Measurements from ENCODE around the gene CCM2. TPM values are rescaled to one million over a fixed set of nuclear protein-coding genes. Genes with fewer than 3 reads are reported as not detected.

The CCM2 gene
- polyA plus RNA-seq, 4 donors = 25.0 to 32.1 (median 25.5) TPM

DNA sequence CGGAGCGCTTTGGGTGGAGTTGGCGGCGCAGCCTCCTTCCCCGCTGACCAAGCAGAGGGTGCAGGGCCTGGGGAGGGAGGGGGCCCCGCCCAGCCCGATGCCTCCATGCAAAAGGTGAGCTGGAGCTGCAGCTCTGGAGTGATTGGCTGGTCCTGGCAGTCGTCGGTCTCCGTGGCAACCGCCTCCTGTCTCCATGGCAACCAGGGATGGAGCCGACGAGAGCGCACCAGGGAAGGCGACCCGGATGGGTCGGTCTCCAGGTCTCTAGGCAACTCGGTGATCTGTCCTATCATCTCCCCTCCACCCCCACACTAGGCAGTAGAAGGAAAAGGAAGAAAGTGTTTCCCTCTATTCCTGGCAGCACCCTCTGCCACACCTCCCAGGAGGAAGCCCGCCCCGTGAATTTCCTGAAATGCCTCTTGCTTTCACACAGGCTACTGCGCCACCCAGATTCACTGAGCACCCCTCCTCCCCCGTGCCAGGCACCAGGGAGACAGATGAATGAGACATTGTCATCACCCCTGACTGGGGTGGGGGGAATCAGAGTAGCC, 89.4 kb downstream of the CCM2 start:
- peak in 2 of 4 donors; percentile 44 to 47 for DNase-seq (ENCODE audit: low read depth in 4 of 4, low spot score in 3 of 4)

DNA sequence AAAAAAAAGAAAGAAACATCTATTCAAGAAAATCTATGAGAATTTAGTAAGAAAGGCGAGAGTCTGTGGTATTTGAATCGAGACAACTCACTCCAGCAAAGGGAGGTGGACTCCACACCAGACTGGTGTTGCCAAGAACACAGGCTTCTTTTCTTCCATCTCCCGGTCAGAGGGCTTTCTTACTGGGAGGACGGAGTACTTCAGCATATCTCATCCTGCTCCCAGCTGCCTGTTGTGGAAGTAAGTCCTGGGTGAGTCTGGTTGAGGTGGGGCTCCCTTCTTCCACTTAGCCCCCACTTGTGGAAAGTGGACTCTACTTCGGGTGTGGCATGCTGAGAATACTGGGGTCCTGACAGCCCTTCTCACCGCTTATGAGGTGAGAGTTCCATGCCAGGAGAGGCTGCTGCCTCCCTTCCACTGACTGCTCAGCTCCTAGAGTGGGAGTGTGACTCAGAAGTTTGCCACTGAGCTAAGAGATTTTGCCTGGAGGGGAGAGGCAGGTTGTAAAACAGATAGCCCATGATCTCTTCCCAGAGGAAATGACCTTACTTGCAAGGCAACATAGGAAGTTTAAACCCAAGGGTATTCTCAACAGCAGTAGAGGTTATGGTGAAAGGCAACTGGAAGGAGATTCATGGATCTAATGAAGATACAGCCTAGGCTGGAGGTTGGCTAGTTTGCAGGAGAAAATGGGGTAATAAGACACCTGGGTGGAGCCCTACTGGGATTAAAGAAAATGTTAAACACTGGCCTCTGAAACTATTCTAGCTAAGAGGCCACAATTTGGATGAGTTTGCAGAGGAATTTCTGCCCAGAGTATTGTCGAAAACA, 92.3 kb downstream of the CCM2 start:
- no peak for DNase-seq (ENCODE audit: low read depth in 4 of 4, low spot score in 3 of 4)

DNA sequence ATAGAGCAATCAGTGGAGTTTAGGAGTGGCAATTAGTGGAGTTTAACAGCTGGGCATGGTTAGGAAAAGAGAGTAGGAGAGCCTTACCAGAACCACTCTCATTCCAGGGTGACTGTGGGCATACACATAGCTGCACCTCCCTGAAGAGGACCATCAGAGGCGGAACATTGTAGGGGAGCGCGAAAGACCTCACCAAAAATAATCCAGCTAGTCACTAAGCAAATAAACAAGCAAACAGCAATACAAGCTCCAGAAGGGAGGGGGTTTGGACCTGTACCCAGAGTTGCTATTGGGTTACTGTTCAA, 92.9 kb downstream of the CCM2 start:
- DNase-seq (ENCODE audit: low read depth in 4 of 4, low spot score in 3 of 4) = no peak

DNA sequence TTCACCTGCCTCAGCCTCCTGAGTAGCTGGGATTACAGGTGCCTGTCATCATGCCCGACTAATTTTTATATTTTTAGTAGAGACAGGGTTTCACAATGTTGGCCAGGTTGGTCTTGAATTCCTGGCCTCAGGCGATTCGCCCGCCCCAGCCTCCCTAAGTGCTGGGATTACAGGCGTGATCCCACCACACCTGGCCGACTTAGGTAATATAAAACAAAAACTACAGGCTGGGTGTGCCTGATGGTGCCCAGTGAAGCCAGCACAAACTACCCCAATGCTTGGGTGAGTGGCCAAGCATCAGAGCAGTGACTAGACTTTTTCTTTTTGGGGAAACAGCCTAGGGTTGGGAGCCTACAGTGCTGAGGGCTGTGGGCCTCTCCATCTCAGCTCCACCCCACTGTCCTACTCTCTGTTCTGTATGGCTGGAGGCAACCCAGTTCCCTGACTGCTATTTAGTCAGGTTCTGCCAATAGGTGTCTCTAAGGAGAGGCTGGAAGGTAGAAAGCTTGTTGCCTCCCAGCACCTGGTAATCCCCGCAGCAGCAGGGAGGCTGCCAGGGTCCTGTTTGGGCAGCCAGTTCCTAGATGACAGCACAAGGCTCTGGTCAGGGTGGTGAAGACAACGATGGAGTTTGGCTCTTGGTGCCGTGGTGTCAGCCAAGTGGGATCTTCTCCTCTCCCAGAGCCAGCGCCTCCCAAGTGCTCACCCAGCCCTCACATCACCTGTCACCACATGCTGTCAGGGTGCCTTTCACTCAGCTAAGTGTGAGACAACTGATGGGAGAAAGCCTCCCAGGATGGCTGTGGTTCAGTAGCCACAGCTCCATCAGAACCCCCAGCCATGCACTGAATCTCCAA, 99.2 kb downstream of the CCM2 start:
- DNase-seq (ENCODE audit: low read depth in 4 of 4, low spot score in 3 of 4) = no peak

DNA sequence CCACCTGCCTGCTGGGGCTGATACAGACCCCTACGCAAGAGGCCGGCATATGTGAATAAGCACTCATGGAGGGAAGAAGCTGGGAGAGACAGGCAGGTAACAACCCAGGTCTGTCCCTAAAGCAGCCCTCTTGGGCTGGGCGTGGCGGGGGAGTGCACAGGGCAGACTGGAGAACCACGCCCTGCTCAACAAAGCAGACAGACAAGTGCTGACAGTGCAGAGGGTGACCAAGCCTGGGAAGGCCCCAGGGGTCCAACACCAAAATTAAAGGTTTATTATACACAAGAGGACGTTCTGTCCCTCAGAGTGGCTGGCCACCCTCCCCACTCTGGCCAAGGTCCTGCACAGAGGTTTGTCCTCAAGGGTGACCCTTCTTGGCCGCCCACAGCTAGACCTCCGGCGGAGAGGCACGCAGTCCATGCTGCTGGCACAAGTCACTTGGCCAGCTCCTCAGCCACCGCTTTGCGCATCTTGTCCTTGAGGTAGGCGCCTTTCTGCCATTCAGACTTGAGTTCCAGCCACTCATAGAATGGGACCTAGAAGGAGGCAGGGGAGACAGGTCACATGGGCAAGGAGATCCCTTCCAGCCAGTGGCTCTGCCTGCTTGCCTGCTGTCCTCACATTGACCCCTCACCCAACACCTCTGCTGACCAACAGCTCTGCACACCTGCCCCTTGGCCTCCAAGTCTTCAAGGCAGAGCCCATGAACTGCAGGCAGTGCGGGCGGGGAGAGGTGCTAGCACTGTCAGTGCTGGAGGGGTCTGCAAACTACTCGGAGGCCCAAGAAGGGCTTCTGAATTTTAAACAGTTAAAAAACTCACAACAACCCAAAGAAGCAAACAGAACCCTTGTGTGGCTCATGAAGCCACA, 100.1 kb downstream of the CCM2 start:
- DNase-seq (ENCODE audit: low read depth in 4 of 4, low spot score in 3 of 4) = no peak

DNA sequence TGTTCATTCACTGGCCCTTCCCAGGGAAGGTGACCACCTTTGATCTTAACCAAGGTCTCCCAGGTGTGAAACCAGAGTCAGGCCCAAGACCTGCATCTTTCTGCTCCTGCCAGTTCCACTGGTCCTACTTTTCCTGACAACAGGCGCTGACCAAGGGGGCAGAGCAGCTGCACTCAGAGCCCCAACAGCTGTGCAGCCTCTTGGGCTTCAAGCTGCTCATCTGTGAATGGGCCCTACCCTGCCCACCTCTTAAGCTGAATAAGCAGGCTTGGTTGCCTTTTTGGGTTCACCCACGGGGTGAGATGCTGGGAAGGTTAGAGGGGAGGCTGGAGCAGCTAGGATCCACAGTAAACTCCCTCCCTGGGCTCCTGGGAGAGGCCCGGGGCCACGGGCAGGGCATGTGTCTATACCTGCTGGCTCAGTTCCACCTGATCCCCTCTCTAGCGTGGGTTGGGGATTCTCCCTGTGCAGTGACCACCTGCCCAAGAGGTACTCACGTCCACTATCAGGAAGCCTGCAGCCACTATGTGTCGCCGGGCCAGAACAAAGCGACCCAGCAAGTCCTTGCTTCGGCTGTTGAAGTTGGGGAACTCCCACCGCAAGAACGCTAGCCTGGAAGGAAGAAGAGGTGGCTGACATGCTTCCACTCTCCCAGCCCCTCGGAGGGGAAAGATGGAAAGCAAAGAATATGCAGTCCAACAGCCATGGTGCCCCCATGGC, 100.9 kb downstream of the CCM2 start:
- DNase-seq (ENCODE audit: low read depth in 4 of 4, low spot score in 3 of 4) = no peak

DNA sequence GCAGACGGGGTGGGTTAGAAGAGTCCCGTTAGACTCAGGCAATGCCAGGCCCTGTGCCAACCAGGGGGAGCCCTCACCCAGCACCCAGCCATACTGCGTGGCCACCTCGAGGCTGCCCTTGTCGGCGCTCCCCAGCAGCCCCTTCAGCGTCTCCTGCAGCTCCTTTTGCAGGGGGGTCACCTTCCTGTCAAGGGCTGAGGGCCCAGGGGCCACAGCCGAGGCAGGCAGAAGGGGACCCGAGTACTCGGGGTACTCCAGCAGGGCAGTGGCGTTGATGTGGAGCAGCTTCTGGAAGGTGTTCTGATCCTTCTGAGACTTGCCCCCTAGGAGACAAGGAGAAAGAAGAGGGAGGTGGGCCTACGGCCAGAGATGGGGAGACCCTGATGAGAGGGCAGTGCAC, 101.7 kb downstream of the CCM2 start:
- no peak for DNase-seq (ENCODE audit: low read depth in 4 of 4, low spot score in 3 of 4)

DNA sequence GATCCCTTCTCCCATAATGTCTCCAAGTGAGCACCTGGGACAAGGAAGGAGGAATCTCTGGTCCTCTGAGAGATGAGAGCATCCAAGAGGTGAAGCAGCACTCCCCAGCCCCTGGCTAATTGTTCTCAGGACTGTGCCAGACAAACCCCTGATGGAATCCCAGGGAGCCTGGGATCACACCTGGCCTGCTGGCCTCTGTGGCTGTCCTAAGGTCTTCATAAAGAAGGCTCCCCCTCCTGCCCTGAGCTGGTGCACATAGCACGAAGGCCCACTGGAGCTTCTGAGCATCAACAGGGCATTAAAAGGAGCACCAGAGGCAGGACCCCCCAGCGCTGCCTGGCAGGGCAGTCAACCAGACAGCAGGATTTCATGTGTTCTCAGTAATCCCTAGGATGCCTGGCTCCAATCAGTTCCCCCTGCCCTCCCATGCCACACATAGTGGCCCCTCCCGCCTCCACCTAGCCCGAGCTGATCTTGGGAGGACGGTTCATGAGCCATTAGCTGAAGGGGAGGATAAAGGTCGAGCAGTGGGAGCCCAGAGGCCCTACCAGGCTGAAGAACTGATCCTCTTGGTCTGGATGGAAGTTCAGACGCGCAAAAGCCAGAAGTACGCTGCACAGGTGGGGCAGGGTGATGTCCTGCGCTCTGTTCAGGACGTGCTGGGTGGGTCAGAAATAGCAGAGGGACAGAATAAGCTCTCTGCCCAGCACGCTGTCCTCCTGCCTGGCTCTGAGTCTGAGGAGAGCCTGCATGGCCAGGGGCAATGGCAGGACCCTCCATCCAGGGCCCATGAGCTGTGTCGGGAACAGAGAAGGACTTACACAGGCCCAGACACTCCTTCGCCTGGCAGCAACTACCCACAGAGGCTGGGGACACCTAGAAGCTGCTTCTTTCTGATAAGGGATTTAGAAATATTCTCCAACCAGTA, 103.0 kb downstream of the CCM2 start:
- DNase-seq (ENCODE audit: low read depth in 4 of 4, low spot score in 3 of 4) = no peak

DNA sequence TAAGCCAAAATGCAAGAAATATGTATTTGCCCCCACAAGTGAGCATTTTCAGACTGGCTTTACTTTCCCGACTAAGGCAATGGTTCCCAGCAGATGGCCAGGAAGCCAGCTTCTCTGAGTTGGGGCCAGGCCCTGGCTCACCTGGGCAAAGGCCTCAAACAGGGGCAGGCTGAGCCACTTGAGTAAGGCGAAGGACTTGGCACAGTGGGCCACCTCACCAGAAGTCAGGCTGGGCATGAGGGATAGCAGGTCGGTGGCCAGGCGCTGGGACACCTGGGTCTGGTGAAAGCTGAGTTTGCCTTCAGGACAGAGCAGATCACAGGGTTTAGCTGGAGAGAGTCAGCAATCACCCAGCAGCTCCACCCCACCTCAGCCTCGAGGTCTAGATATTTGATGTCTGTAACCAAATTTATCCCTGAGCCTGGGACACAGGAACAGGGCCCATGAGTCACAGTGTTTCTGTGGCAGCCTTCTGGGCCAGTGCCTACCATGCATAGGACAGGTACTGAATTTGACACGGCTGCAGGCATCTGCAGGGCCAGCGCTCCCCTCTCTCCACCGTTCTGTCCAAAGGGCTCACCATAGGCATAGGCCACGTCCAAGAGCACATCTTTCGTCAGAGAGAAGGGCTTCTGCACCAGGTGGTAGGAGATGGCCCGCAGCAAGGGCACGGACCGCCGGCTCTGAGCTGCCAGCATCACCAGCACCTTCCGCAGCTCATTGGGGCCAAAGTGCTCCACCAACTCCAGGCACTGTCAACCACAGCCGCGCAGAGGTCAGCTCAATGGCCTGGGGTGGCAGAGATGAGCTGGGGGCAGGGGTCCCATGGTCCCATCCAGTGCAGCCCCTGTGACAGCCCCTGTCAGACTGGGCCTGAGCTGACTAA, 104.2 kb downstream of the CCM2 start:
- no peak for DNase-seq (ENCODE audit: low read depth in 4 of 4, low spot score in 3 of 4)

DNA sequence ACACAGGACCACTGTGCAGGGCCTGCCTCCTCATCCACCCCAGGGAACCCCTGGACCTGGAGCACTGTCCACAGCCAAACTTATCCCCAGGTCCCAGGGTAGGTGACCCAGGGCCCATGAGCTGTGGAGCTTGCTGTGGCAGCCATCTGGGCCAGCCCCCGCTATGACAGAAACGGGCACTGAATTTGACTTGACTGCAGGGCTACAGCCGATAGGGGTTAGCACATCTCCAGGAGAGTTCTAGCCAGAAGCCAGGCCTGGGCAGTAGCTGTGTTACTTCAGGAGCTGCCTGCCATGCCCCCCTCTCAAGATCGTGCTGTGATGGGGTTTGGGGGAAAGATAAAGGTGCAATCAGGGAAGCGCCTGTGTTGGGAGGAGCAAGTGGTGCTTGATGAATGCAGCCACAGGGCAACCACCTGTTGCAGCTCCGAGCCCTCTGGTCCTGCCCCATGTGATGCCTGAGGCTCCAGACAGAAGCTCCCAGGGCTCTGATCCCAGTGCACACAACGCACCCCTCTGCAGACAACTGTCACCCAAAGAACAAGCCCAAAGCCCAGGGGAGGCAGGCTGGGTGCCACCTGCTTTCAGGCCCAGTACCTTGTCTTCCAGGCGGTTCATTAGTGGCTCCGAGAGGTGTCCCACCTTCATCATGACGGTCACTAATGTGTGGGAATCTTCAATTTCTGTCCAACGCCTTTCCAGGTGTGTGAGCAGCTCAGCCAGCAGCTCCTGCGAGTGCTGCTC, 105.0 kb downstream of the CCM2 start:
- DNase-seq (ENCODE audit: low read depth in 4 of 4, low spot score in 3 of 4) = no peak

DNA sequence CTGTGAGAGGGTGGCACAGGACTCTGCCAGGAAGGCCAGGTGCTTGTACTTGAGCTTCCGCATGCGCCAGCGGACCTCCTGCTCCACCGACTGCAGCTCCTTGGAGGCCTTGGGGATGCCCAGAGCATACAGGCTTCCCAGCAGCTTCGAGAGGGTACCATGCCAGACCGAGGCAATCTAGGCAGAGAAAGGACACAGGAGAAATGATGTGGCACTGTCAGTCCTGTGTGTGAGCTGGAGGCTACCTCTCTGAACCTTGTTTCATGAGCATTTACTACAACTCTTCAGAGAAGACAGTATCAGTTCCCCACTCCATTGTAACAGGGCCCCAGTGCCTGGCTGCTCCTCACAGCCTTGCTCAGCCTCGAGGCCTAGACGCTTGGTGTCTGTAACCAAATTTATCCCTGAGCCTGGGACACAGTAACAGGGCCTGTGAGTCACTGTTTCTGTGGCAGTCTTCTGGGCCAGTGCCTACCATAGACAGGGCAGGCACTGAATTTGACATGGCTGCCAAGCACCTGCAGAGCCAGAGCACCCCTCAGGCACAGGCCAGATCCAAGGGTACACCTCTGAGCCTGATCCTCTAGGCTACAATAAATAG, 105.7 kb downstream of the CCM2 start:
- DNase-seq (ENCODE audit: low read depth in 4 of 4, low spot score in 3 of 4) = no peak

DNA sequence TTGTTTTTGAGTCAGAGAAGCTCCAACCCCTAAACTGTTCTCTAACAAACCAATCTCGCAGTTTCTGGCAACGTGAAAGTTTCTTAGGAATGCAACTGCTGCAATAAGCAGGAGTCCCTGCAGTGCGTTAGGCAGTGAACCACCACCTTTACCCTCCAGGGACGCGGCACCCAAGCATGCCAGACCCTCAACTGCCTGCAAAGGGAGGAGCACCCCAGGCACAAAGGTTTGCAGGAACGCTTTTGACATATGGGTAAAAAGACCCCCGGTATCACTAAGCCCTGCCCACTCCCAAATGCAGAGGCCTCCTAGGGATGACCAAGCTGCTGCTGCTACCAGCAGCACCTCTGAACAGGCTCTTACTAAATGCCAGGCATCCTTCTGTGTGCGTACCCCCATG, 106.8 kb downstream of the CCM2 start:
- DNase-seq (ENCODE audit: low read depth in 4 of 4, low spot score in 3 of 4) = no peak

DNA sequence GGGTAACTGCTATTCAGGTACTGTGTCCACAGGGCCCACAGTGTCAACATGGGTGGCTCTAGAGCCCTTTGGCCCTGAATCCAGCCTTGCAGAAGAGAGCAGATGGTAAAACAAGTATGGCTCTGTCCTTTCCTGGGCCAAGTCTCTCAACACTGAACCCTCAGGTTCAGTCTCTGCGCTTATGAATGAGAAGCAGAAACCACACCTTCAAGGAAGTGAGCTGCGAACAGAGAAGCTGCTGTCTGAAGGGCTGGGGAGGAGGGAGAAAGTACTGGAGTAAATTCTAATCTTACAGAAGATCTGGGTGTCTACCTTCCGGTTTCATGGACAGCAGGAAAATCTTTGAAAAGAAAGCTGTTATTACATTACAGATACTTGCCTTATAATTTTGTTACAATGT, 107.4 kb downstream of the CCM2 start:
- no peak for DNase-seq (ENCODE audit: low read depth in 4 of 4, low spot score in 3 of 4)

DNA sequence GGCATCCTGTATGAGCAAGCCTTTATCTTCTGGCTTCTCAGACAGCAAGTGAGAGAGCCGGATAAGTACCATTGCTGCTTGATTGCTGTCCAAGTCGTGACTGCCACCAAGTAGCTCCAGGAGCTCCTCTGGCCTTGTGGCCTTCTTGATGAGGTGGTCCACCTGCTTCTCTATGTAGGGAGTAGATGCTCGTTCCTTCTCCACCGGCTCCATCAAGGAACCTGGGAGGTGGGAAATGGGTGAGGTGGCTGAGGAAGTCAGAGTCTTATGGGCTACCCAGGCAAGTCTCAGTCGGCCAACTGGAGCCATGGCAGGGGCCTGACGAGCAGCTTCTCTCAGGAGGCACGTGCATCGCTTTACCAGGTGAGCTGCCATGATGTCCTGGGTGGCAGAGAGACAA, 108.9 kb downstream of the CCM2 start:
- DNase-seq (ENCODE audit: low read depth in 4 of 4, low spot score in 3 of 4) = no peak

DNA sequence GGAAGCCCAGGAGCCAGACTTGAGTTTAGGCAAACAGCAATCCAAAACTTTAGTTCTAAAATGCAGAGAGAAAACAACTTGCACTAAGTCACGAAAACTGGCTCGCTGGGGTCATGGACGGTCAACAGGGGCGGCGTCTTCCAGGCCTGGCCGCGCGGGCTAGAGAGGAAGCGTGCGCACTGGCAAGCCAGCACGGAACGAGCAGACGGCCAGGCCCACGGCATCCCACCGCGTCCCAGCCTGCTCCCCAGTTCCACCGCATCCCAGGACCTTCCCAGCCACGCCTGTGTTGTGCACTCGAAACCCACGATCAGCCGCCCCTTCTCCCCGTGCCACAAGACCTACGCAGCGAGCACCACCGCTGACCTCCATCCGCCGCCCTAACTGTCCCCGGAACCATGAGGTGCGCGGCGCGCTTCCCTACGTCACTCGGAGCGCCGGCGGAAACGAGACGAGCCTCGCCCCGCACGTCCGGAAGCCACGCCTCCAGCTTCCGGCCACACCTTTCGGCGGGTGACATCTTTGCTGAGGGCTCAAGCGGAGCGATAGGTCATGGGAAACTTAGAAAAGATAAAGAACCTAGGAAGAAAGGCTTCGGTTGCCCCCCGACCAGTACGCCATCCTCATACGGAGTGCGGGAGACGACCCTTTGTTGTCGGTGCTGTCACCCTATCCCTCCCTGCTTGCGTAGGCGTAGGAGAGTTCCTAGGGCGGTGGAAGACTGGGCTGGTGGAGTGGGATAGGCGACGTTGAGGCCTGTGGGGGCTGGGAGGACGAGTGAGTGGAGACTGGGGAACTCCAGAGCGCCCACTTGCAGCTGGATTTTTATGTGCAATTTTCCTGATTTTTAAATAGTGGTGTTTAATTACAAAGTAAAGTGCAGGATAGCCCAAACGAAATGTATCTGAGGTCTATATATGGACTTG, 111.6 kb downstream of the CCM2 start, which contains the start of gene TBRG4:
Gene TBRG4 (minus strand): TSS at position 400 of the 926 bp plus-strand sequence. CDS start 2,460 bp downstream, outside the sequence.
- peak; percentile 92 to 97 (median 93) for DNase-seq (ENCODE audit: low read depth in 4 of 4, low spot score in 3 of 4)

DNA sequence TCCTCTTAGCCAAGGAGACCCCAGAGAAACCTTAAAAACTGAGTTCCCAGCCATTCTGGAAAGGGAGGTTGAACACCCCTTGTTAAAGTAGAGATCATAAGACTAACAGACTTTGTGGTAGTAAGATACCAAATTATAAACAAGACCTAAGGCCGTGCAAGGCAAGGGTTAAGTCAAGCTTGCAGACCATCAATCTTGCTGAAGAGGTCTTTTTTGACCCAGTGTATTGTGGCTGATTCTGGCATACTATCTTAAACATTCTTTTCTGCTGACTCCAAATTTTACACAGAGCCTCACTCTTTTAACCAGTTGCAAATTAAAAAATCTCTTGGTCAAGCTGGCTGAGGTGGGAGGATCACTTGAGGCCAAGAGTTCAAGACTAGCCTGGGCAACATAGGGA, 112.6 kb downstream of the CCM2 start:
- DNase-seq (ENCODE audit: low read depth in 4 of 4, low spot score in 3 of 4) = no peak

All from right renal pelvis (tissue), 4 donors.